OCI-LY1 (cell line): ENCODE data around the gene RALGDS.
"Not testable (repeated sequence)": the region's sequence is repeated elsewhere in the genome, so short reads cannot be mapped to it uniquely, and the experiment has no call there.

Experiments
- EZH2 ChIP-seq: fragments of 200-600 bp; sonication (generic), shearing (Covaris generic); IDR thresholded peaks from 2 replicates; pipeline ENCODE4 v1.8.0; 2017; ENCODE audit warnings: borderline replicate concordance, mixed run types, mild to moderate bottlenecking, antibody characterized with exemption, low read length, moderate library complexity, mixed read lengths
- TF ChIP-seq, protein P1 (sequence below): fragments of 200-600 bp; sonication (generic), shearing (Covaris generic); IDR thresholded peaks from 2 replicates; pipeline ENCODE4 v1.5.1; 2017; ENCODE audit warnings: mild to moderate bottlenecking, antibody characterized with exemption, low read length, moderate library complexity, mixed read lengths

DNA sequence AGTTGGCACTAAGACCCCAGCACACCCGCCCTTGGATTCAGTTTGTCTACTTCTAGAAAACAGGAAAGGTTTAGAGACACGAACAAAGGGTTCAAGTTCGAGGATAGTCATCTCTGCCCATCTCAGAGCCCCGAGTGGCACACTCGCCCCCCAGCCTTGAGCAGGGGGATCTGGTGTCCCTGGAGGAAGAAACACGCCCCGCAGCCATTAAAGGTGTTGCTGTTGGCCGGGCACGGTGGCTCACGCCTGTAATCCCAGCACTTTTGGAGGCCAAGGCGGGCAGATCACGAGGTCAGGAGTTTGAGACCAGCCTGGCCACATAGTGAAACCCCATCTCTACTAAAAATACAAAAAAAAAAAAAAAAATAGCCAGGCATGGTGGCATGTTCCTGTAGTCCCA, 48.6 kb upstream of the RALGDS start:
- TF ChIP-seq, protein P1, sequence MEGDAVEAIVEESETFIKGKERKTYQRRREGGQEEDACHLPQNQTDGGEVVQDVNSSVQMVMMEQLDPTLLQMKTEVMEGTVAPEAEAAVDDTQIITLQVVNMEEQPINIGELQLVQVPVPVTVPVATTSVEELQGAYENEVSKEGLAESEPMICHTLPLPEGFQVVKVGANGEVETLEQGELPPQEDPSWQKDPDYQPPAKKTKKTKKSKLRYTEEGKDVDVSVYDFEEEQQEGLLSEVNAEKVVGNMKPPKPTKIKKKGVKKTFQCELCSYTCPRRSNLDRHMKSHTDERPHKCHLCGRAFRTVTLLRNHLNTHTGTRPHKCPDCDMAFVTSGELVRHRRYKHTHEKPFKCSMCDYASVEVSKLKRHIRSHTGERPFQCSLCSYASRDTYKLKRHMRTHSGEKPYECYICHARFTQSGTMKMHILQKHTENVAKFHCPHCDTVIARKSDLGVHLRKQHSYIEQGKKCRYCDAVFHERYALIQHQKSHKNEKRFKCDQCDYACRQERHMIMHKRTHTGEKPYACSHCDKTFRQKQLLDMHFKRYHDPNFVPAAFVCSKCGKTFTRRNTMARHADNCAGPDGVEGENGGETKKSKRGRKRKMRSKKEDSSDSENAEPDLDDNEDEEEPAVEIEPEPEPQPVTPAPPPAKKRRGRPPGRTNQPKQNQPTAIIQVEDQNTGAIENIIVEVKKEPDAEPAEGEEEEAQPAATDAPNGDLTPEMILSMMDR, result not testable (repeated sequence)
- TF ChIP-seq EZH2, result not testable (repeated sequence)
